Caki2 (cell line): ENCODE data around the gene TPO. TPM values are rescaled to one million over a fixed set of nuclear protein-coding genes. Genes with fewer than 3 reads are reported as not detected.
"Not testable (repeated sequence)": the region's sequence is repeated elsewhere in the genome, so short reads cannot be mapped to it uniquely, and the experiment has no call there.

ENCODE experiments used
- DNase-seq: peaks from one replicate; pipeline ENCODE4 v3.0.0-alpha.2; 2015; ENCODE audit warnings: low read depth
- in situ Hi-C: cut with HindIII; loops from 2 replicates; pipeline ENCODE4 v1.10.0; 2016; ENCODE audit warnings: low sequenced_read_pairs, low pct_unique_long_range_greater_than_20kb, mixed read lengths
- total RNA-seq: library from RNA; depleted of rRNA; stranded (reverse); fragments of >200 nt; shearing (Covaris generic); gene quantifications from 2 replicates; pipeline ENCODE4 v1.2.3, GENCODE V29; 2014; ENCODE audit warnings: low replicate concordance

The TPO gene
- total RNA-seq, 1 experiment from 2014 or later, result not detected

GRCh38 chr2:1509271-1510065 lies 96.2 kb downstream of the TPO start:
- DNase-seq, result no peak
- in situ Hi-C loops, result no loop called here

- in situ Hi-C loops, result no loop called here
- DNase-seq, result no peak
Measured at GRCh38 chr2:1510176-1510575, 96.9 kb downstream of the TPO start.

- in situ Hi-C loops, result no loop called here
- no peak for DNase-seq
Measured at GRCh38 chr2:1511455-1511854, 98.2 kb downstream of the TPO start.

GRCh38 chr2:1512321-1513289 lies 99.3 kb downstream of the TPO start:
- no peak for DNase-seq
- in situ Hi-C loops, result no loop called here

GRCh38 chr2:1514391-1515072 lies 101.3 kb downstream of the TPO start:
- DNase-seq, result no peak
- in situ Hi-C loops, result no loop called here

- in situ Hi-C loops, result no loop called here
- no peak for DNase-seq
Measured at GRCh38 chr2:1515073-1515430, 101.8 kb downstream of the TPO start.

- DNase-seq, result no peak
- in situ Hi-C loops, result no loop called here
Measured at GRCh38 chr2:1515986-1516797, 102.9 kb downstream of the TPO start.

GRCh38 chr2:1516798-1517060 lies 103.5 kb downstream of the TPO start:
- DNase-seq, result no peak
- in situ Hi-C loops, result no loop called here

- in situ Hi-C loops, DNase-seq: not testable (repeated sequence)
Measured at GRCh38 chr2:1517291-1517690, 104.0 kb downstream of the TPO start.

- no peak for DNase-seq
- in situ Hi-C loops, result no loop called here
Measured at GRCh38 chr2:1517786-1518185, 104.5 kb downstream of the TPO start.

- no peak for DNase-seq
- in situ Hi-C loops, result no loop called here
Measured at GRCh38 chr2:1518331-1518803, 105.1 kb downstream of the TPO start.

- DNase-seq, result peak; percentile 36
- in situ Hi-C loops, result no loop called here
Measured at GRCh38 chr2:1518867-1519530, 105.7 kb downstream of the TPO start.

- in situ Hi-C loops, result no loop called here
- no peak for DNase-seq
Measured at GRCh38 chr2:1521191-1521877, 108.1 kb downstream of the TPO start.

GRCh38 chr2:1521878-1522830 lies 108.9 kb downstream of the TPO start:
- DNase-seq, result no peak
- in situ Hi-C loops, result no loop called here

GRCh38 chr2:1527153-1527992 lies 114.1 kb downstream of the TPO start:
- in situ Hi-C loops, result no loop called here
- DNase-seq, result no peak
